ENCODE data around the gene UPP1.

UPP1 gene

DNA sequence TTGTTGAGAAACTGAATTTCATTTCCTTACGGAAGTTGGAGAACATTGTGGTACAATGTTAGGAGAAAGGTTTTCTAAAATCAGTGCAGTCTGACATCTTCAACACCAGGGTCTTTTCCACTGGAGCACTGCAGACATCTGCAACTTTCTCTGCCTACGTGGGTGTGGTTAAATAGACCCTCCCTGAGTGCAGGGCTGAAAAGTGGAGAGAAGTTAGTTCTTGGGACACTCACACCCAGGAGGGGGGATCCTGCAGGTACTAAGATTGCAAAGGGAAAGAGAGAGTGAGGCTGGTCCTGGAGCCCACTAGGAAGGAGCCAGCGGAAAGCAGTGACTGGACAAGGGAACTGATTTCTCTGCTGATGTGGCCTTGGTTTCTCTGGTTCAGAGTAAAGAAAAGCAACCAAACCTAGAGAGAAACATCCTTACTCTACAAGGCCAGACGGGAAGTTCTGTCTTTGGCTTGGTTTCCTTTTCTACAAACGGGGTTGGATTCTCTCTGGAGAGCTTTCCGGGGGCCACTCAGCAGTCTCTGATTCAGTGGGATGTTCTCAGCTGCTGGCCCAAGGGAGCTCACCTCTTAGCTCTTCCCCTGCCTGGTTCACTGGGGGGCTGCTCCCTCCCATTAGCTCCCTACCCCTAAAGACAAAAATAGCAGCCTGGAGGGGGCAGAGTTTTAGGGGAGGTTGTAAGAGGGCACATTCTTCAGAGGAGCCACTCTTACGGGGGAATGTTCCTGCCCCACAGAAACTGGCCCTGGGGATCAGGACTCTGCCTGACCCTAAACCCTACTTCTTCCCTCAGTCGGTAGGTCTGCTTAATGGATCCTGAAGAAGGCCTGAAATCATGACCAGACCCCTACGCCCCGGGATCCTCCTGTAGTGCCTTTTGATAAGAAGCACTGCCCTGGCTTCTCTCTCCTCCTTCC lies 2.7 kb downstream of the UPP1 start:
- Histone ChIP-seq H3K36me3 (ENCODE audit: insufficient read depth, low read length) (peaks cover 36% of the 10 kb centered on the region), H3K4me1 (ENCODE audit: insufficient read depth, low read length) (peaks cover 12% of the 10 kb centered on the region), H2AFZ (ENCODE audit: low read depth, low read length) (no peak overlapping the region), H3K4me3 (ENCODE audit: low read length) (no peak overlapping the region), H3K27me3 (ENCODE audit: insufficient read depth, low read length) (no peaks in the 10 kb centered on the region), H3K9me3 (ENCODE audit: low read length) (no peaks in the 10 kb centered on the region)

DNA sequence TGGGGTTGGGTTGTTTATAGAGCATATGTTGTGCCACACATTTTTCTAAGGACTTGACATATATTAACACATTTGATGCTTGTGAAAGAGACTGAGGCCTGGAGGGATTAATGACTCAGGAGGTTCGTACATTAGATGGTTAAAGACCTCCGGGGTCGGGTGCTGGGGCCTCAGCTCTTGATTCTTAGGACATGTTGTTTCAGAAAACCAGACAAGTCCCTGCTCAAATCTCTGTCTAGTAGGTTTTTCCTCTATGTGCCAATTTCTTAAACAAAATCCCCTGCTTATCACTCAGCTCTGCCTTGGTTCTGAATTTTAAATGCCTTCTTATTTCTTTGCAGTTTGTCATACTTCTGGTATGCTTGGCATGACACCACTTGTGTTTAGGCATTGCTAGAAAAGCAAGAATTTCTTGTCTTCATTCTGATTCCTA lies 5.8 kb downstream of the UPP1 start:
- H3K4me1 ChIP-seq (ENCODE audit: insufficient read depth, low read length), result peaks cover 9% of the 10 kb centered on the region
- peaks cover 57% of the 10 kb centered on the region for H3K36me3 ChIP-seq (ENCODE audit: insufficient read depth, low read length)
- no peaks in the 10 kb centered on the region for H3K27me3 ChIP-seq (ENCODE audit: insufficient read depth, low read length)
- H3K9me3 ChIP-seq (ENCODE audit: low read length), result no peaks in the 10 kb centered on the region
- H3K4me3 ChIP-seq (ENCODE audit: low read length), result no peak overlapping the region
- H2AFZ ChIP-seq (ENCODE audit: low read depth, low read length), result no peak overlapping the region

DNA sequence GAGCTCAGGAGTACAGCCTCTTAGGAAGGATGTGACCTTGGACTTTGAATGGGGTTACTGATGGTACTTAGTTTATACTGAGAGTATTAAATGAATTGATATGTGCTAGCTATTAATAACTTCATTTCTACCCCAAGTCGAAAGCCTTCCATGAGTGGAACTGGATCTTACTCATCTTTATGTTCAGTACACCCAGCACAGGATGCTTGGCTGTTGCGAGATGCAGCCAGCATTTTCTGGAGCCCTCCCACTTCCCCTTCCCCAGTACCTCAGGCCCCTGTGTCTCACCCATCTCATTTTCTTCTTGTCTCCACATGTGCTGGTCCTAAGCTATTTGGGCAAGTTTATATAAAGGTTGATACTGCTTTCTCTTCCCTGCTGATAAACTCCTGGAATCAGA lies 7.2 kb downstream of the UPP1 start:
- Histone ChIP-seq H3K9me3 (ENCODE audit: low read length) (no peaks in the 10 kb centered on the region), H3K36me3 (ENCODE audit: insufficient read depth, low read length) (peaks cover 65% of the 10 kb centered on the region), H3K4me3 (ENCODE audit: low read length) (no peak overlapping the region), H2AFZ (ENCODE audit: low read depth, low read length) (no peak overlapping the region), H3K27me3 (ENCODE audit: insufficient read depth, low read length) (no peaks in the 10 kb centered on the region), H3K4me1 (ENCODE audit: insufficient read depth, low read length) (peaks cover 2% of the 10 kb centered on the region)

DNA sequence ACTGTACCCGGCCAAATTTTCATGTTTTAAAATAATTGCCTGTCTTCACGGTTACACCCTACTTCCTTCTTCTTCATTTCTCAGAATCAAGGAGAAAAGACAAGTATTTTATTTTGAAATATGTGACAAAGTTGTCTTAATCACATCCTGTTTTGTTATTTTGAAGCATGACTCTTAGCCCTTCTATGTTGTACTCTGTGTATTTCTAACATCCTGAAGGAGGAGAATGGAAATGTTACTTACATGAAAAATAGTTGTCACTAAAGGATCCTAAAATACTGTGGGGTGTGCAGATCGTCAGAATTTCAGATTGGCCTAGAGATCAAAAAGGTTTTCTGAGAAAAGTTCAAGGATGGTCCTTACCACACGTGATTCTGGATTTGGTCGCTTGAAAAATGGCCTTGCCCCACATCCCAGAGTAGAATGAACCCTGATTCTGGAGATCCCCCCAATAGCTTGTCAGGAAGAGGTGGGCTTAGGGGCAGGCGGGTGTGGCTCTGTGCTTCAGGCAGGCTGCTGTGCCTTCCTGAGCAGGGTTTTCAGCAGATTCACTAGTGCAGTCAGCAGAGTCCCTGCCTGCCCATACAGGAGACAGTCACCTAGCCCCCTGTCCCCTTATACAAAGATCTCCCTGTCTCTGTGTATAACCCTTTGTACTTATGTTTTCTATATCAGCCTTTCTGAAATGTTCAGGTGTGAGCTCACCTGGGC lies 8.6 kb downstream of the UPP1 start:
- peaks cover under 1% of the 10 kb centered on the region for H3K9me3 ChIP-seq (ENCODE audit: low read length)
- H3K27me3 ChIP-seq (ENCODE audit: insufficient read depth, low read length), result no peaks in the 10 kb centered on the region
- H3K36me3 ChIP-seq (ENCODE audit: insufficient read depth, low read length), result peaks cover 70% of the 10 kb centered on the region
- H3K4me3 ChIP-seq (ENCODE audit: low read length), result no peak overlapping the region
- H3K4me1 ChIP-seq (ENCODE audit: insufficient read depth, low read length), result no peaks in the 10 kb centered on the region
- H2AFZ ChIP-seq (ENCODE audit: low read depth, low read length), result no peak overlapping the region

DNA sequence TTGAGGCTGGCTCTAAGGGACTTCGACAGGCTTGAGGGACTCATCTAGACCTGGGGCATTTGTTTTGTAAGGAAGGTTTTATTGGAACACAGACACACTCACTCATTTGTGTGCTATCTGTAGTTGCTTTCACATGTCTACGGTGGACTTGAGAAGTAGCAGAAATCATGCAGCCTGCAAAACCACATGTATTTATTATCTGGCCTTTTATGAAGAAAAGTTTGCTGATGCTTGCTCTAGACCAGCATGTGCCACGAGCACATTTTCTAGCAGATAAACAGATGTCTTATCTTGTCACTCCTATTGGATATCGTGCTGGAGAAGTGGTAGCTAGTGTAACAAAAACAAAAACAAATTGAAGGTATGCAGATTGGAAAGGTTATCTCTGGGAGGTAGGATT lies 9.8 kb downstream of the UPP1 start:
- Histone ChIP-seq H2AFZ (ENCODE audit: low read depth, low read length) (no peak overlapping the region), H3K4me3 (ENCODE audit: low read length) (no peak overlapping the region), H3K27me3 (ENCODE audit: insufficient read depth, low read length) (no peaks in the 10 kb centered on the region), H3K4me1 (ENCODE audit: insufficient read depth, low read length) (no peaks in the 10 kb centered on the region), H3K9me3 (ENCODE audit: low read length) (peaks cover 1% of the 10 kb centered on the region), H3K36me3 (ENCODE audit: insufficient read depth, low read length) (peaks cover 74% of the 10 kb centered on the region)

DNA sequence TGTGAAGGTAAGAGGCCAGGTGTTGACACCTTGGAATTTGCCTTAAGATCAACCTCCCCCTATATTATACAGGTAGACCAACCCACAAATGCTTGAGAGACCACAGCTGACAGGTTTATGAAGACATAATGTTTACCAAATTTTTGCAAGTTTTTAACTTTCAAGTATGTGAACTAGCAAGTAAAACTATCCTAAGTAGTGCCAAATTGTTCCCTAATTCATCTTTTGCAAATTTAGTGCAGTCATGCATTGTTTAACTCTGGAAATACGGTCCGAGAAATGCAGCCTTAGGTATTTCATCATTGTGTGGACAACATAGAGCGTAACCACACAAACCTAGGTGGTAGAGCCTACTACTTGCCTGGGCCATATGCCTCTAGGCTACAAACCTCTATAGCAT lies 10.7 kb downstream of the UPP1 start:
- Histone ChIP-seq H2AFZ (ENCODE audit: low read depth, low read length) (no peak overlapping the region), H3K9me3 (ENCODE audit: low read length) (peaks cover 1% of the 10 kb centered on the region), H3K27me3 (ENCODE audit: insufficient read depth, low read length) (no peaks in the 10 kb centered on the region), H3K36me3 (ENCODE audit: insufficient read depth, low read length) (peaks cover 74% of the 10 kb centered on the region), H3K4me3 (ENCODE audit: low read length) (no peak overlapping the region), H3K4me1 (ENCODE audit: insufficient read depth, low read length) (no peaks in the 10 kb centered on the region)

DNA sequence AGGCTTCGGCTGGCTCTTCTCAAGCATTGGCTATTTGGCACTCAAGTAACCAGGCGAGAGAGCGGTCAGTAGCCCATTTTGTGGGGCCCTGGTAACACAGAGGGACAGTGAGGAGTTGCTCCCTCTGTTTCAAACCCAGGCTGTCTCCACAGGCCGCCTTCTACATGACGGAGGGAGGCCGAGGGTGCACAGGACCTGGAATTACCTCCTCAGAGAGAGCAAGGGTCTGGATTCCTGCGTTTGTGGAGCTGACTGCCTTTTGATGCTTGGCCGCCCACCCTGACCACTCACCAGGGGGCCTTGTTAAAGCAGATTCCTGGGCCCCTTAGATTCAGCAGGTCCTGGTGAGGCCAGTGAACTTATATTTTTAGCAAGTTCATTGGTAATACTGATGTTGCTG lies 12.3 kb downstream of the UPP1 start:
- no peak overlapping the region for H3K4me3 ChIP-seq (ENCODE audit: low read length)
- H3K4me1 ChIP-seq (ENCODE audit: insufficient read depth, low read length), result no peaks in the 10 kb centered on the region
- H3K9me3 ChIP-seq (ENCODE audit: low read length), result peaks cover 1% of the 10 kb centered on the region
- no peak overlapping the region for H2AFZ ChIP-seq (ENCODE audit: low read depth, low read length)
- H3K36me3 ChIP-seq (ENCODE audit: insufficient read depth, low read length), result peaks cover 62% of the 10 kb centered on the region
- H3K27me3 ChIP-seq (ENCODE audit: insufficient read depth, low read length), result no peaks in the 10 kb centered on the region

DNA sequence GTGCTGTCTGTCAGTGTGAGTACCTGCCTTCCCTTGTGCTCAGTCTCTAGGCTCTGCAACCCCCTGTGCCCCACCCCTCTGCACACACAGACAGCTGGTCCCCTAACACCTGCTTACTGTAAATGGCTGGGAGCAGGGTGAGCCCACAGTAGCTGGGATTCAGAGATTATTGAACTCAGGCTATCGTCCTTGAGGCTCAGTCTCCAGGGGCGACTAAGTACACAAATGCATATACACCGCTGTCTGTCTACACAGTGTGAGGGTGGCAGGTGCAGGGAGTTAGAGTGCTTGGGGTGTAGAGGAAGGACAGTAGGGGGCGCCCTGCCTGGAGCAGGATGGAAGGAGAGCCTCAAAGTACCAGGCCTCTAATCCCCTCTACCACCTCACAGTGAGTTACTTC lies 12.9 kb downstream of the UPP1 start:
- H3K4me3 ChIP-seq (ENCODE audit: low read length), result no peak overlapping the region
- no peaks in the 10 kb centered on the region for H3K27me3 ChIP-seq (ENCODE audit: insufficient read depth, low read length)
- no peak overlapping the region for H2AFZ ChIP-seq (ENCODE audit: low read depth, low read length)
- H3K4me1 ChIP-seq (ENCODE audit: insufficient read depth, low read length), result no peaks in the 10 kb centered on the region
- peaks cover 66% of the 10 kb centered on the region for H3K36me3 ChIP-seq (ENCODE audit: insufficient read depth, low read length)
- peaks cover 1% of the 10 kb centered on the region for H3K9me3 ChIP-seq (ENCODE audit: low read length)

DNA sequence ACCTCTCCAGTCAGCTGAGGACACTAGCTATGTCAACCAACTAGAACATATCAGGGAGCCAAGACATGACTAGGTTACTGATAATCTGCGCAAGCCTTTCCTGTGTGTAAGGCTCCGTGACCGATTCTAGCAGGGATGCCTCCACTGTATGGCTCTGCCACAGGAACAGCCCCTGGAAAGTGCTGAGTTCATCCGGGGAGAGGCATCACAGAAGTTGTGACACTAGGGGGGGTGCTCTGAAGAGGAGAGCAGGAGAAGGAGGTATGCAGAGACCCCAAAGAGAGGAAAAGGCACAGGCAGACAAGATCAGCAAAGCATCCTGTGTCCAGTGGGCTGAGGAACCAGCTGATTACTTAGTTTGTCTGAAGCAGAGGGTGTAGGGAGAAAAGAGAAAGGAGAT lies 13.5 kb downstream of the UPP1 start:
- no peaks in the 10 kb centered on the region for H3K27me3 ChIP-seq (ENCODE audit: insufficient read depth, low read length)
- H3K9me3 ChIP-seq (ENCODE audit: low read length), result peaks cover 1% of the 10 kb centered on the region
- no peak overlapping the region for H3K4me3 ChIP-seq (ENCODE audit: low read length)
- no peak overlapping the region for H2AFZ ChIP-seq (ENCODE audit: low read depth, low read length)
- no peaks in the 10 kb centered on the region for H3K4me1 ChIP-seq (ENCODE audit: insufficient read depth, low read length)
- H3K36me3 ChIP-seq (ENCODE audit: insufficient read depth, low read length), result peaks cover 66% of the 10 kb centered on the region

DNA sequence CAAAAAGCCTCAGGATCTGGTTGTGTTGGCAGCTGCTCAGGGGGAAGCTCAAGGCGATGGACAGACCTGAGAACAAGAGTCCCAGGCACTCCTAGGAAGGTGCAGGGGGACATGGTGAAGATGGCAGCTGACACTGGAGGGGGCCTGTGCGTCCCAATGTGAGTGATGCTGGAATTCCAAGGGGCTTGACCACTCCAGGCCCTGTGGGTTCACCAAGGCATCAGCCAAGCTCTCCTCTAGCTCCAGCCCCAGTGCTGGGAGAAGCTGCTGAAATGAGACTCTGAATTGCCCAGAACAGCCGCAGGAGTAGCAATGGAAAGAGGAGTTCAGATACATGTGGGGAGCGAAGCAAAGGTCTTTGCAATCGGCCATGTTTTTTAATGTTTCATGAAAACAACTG lies 16.0 kb downstream of the UPP1 start:
- Histone ChIP-seq H3K36me3 (ENCODE audit: insufficient read depth, low read length) (peaks cover 55% of the 10 kb centered on the region), H3K9me3 (ENCODE audit: low read length) (peaks cover 1% of the 10 kb centered on the region), H3K4me1 (ENCODE audit: insufficient read depth, low read length) (no peaks in the 10 kb centered on the region), H3K4me3 (ENCODE audit: low read length) (no peak overlapping the region), H2AFZ (ENCODE audit: low read depth, low read length) (no peak overlapping the region), H3K27me3 (ENCODE audit: insufficient read depth, low read length) (no peaks in the 10 kb centered on the region)

DNA sequence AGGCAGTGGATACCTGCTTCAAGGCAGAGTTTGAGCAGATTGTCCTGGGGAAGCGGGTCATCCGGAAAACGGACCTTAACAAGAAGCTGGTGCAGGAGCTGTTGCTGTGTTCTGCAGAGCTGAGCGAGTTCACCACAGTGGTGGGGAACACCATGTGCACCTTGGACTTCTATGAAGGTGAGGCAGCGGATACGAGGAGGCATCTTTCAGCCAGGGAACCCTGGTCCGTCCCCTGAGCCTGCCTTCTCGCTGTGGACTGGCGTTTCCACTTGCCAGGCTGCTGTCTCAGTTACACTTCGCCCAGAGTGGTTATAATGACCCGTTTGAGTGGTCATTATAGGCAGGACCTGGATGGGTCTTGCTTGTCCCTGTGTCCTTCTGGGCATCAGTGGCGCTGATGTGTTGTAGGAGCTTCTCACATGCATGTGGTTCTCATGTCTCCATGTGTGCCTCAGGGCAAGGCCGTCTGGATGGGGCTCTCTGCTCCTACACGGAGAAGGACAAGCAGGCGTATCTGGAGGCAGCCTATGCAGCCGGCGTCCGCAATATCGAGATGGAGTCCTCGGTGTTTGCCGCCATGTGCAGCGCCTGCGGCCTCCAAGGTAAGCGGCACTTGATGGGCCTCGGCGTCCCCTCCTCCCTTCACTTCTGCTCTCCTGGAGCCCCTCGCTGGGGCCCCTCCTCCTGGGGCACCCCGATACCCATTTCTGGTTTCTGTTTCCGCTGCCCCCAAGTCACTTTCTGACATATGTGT lies 18.0 kb downstream of the UPP1 start:
- Histone ChIP-seq H3K36me3 (ENCODE audit: insufficient read depth, low read length) (peaks cover 39% of the 10 kb centered on the region), H3K27me3 (ENCODE audit: insufficient read depth, low read length) (no peaks in the 10 kb centered on the region), H3K4me1 (ENCODE audit: insufficient read depth, low read length) (no peaks in the 10 kb centered on the region), H2AFZ (ENCODE audit: low read depth, low read length) (no peak overlapping the region), H3K4me3 (ENCODE audit: low read length) (no peak overlapping the region), H3K9me3 (ENCODE audit: low read length) (peaks cover 1% of the 10 kb centered on the region)

DNA sequence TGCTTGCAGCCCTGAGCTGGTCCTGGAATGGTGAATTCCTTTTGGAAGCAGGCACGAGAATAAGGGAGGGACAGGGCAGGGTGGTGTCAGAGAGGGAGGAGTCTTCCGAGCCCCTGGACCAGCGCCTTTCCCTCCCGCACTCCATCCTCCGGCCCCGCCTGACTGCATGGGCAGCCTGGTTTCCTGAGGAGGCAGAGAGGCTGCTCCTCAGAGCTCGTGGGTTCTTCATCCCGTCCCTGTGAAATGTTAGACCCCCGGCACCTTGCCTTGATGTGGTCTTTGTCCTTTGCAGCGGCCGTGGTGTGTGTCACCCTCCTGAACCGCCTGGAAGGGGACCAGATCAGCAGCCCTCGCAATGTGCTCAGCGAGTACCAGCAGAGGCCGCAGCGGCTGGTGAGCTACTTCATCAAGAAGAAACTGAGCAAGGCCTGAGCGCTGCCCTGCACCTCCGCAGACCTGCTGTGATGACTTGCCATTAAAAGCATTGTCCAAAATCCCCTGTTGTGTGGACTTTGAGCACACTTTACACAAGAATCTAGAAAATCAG lies 18.9 kb downstream of the UPP1 start:
- Histone ChIP-seq H2AFZ (ENCODE audit: low read depth, low read length) (no peak overlapping the region), H3K36me3 (ENCODE audit: insufficient read depth, low read length) (peaks cover 31% of the 10 kb centered on the region), H3K4me3 (ENCODE audit: low read length) (no peak overlapping the region), H3K27me3 (ENCODE audit: insufficient read depth, low read length) (no peaks in the 10 kb centered on the region), H3K9me3 (ENCODE audit: low read length) (no peaks in the 10 kb centered on the region), H3K4me1 (ENCODE audit: insufficient read depth, low read length) (no peaks in the 10 kb centered on the region)
